SIG-M5 treated with dmso at 0.1 percent for 504 hours (cell line): ENCODE measurements around the gene COL8A1.
"Not testable (repeated sequence)": the region's sequence is repeated elsewhere in the genome, so short reads cannot be mapped to it uniquely, and the experiment has no call there.

Experiments used
- DNase-seq: peaks from one replicate; lab custom pipeline; 2025; ENCODE audit not compliant: unreplicated experiment; lab: John Stamatoyannopoulos, UW

The COL8A1 gene

DNA sequence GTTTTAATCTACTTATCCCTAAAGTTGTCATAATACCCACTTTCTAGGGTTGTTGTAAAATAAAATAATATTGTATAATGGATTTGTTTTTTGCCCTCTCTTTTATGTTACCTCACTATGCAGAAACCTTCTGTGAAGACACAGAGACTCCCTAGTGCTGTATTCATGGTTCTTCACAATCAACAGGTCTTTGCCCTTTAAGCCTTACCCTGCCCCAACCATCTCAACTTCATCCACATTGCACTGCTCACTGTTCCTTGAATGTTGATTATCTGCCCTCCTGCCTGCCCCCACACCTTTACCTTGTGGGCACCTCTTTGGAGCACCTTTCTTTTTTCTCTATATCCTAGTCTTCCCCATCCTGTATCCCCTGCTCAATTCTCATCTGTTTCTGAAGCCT lies 200.4 kb downstream of the COL8A1 start:
- DNase-seq, result no peak

DNA sequence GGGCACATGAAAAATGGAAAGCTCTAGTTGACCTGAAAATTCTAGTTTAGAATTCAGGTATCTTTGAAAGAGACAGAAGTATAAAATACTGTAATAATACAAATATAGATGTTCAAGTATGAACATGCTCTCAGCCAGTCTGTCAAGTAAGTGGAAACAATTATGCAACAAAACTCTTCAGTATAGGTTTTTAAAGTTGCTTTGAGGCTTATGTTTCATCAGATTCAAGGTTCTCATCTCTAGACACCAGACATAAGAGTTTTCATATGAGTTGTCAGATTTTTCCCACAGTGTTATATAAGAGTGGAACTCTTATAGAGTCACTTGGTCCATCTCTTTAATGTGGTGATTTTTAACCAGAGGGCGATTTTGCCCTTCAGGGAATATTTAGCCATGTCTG lies 201.2 kb downstream of the COL8A1 start:
- no peak for DNase-seq

DNA sequence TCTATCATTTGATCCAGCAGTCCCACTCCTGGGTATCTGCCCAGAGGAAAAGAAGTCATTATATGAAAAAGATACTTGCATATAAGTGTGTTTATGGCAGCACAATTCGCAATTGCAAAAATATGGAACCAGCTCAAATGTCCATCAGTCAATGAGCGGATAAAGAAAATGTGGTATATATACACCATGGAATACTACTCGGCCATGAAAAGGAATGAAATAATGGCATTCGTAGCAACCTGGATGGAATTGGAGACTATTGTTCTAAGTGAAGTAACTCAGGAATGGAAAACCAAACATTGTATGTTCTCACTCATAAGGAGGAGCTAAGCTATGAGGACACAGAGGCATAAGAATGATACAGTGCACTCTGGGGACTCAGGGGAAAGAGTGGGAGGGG lies 203.6 kb downstream of the COL8A1 start:
- DNase-seq, result not testable (repeated sequence)

DNA sequence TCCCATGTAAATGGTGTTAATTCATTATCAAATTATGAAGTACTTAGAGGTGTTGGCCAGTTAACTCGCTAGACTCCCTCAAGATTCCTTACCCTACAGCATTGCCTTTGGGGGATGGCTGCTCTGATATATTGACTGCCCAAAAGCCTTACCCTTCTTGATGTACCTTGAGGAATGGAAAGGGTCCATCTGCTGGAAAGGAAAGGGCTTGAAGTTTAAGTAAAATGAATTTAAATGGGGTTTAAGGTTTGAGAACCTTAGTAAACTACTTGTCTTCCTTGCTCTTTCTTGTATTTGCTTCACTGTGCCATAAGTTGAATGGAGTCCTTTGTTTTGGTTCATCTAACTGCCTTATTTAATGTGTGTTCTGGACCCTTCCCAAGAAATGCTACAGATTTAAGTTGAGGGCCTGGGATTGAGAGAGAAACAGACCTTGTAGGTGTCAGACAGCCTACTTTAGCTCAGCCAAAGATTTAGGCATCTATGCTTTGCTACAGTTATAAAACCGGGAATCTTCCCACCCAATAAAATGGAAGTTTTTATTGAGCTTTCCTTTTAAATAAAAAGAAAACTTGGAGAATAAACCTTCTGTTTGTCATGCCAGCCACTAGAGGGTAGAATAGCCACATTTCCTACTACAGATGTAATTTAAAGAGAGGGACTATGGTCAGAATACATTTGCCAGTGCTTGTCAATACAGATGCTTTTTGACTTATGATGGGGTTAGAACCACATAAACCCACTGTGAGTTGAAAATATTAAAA lies 204.6 kb downstream of the COL8A1 start:
- DNase-seq, result peak; percentile 40

DNA sequence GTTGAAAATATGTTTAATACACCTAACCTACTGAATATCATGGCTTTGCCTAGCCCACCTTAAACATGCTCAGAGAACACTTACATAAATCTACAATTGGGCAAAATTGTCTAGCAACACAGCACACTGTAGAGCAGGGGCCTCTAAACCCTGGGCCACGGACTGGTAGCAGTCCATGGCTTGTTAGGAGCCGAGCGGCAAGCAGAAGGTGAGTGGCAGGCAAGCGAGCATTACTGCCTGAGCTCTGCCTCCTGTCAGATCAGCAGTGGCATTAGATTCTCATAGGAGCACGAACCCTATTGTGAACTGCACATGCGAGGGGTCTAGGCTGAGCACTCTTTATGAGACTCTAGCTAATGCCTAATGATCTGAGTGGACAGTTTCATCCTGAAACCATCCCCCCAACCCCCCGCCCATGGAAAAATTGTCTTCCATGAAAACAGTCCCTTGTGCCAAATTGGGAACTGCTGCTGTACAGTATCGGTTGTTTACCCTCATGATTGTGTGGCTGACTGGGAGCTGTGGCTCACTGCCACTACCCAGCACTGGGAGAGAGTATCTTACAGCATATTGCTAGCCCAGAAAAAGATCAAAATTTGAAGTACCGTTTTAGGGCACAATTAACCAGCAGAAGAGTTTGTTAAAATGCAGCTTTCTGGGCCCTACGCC lies 205.3 kb downstream of the COL8A1 start:
- no peak for DNase-seq

DNA sequence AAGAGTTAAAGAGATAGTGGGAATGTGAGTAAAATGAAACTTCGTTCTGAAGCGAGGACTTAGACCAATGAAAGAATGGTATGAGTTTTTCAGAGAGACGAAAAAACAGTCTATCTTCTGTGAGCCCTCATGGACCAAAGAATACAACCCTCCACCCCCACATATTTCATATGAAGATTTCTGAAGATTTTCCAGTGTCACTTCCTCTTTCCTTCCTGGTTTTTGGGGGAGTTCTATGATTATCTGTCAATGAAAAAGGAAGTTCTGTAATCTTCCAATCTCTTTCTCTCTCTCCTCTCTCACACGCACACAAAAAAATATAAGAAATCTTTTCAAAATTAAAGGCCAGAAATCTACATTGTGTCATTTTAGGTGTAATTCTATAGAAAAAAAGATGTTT lies 206.9 kb downstream of the COL8A1 start:
- DNase-seq, result peak; percentile 66

DNA sequence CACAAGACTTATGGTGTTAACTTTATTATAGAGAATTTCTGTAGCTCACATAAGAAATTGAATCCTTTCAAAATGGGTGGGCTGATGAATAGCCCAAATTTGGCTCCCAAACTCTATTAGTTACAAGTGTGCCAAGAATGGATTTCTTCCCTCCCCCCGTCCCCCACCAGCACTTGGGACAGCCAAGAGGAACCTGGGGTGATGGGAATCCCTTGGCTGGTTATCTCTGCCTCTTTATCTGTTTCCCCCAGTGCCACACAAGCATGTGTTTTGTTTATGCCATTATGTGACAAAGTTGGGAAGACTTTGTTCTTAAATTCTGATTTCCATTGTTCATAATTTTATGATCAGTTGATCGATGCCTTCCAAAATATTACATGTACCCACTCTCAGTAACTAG lies 207.6 kb downstream of the COL8A1 start:
- no peak for DNase-seq

DNA sequence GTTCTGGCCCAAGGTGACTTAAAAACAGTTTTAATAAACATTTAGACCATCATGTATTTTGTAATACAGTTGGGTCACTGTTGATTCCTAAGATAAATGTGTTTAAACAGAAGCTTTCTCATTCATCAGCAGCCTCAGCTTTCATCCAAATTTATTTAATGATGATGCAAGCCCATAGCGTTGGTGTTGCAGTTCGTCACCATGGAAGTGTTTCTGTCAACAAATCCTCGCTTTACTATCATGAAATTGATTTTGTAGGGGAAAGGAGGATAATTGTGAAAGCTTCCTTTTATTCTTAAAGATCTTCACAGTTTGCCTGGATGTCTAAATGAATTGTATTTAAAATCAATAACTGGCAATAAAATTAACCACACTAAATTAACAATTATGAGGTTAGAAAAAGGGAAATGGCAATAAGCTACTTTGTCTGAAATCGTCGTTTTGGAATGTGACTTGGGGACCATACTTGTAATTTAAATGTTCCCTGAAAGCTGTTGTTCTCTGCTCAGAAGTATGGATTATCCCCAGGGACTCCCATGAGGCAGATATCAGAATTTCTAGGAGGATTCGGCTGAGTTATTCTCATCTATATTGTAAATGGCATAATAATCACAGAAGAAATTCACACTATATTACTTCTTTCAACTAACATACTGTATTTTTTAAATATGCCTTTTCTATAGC lies 208.2 kb downstream of the COL8A1 start:
- no peak for DNase-seq

DNA sequence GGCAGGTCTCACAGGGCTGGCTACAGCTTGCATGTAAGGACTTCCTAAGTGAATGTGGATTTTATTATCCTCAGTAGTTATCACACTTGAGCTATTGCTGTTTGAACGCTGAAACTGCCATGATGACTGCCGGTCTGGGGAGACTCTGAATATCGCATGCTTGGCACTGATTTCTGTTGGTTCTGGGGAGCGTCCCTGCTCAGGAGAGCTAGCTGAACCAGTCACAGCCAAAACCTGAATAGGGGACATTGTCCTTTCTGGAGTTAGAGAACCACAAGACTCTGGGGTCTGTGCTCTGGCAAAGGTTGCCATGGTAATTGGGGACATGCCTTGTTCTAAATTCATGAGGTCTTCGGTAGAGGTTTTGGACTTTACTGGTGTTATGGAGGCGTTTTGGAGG lies 210.0 kb downstream of the COL8A1 start:
- no peak for DNase-seq
